Activated CD4-positive, alpha-beta memory T cell treated with anti-CD3 and anti-CD28 coated beads, Interleukin-2, amount 10 ng/mL, durations not matched to agents 7 days and 5 days (primary cell): ENCODE measurements around the gene PRSS16. TPM values are rescaled to one million over a fixed set of nuclear protein-coding genes. Genes with fewer than 3 reads are reported as not detected.

Experiments
- CTCF ChIA-PET: fragments of 350-600 bp; sonication (Branson Sonifier 250); formaldehyde crosslinking; loops from one replicate; lab custom pipeline; 2021; ENCODE audit warnings: antibody characterized with exemption, inconsistent platforms; lab: Charles Lee
- POLR2A ChIA-PET: fragments of 350-600 bp; sonication (Branson Sonifier 250); formaldehyde crosslinking; loops from one replicate; lab custom pipeline; 2021; ENCODE audit warnings: antibody characterized with exemption; lab: Charles Lee
- DNase-seq: peaks from one replicate; pipeline ENCODE4 v3.0.0-alpha.2; 2020
- H3K27ac Mint-ChIP-seq: one replicate; pipeline ENCODE4 v1.8.0; 2021; ENCODE audit warnings: mild to moderate bottlenecking, mixed read lengths
- H3K27me3 Mint-ChIP-seq: one replicate; pipeline ENCODE4 v1.8.0; 2021; ENCODE audit warnings: mixed read lengths
- H3K36me3 Mint-ChIP-seq: one replicate; pipeline ENCODE4 v1.8.0; 2021; ENCODE audit warnings: low read depth, mixed read lengths
- H3K4me1 Mint-ChIP-seq: one replicate; pipeline ENCODE4 v1.8.0; 2021; ENCODE audit warnings: mixed read lengths
- H3K4me3 Mint-ChIP-seq: one replicate; pipeline ENCODE4 v1.8.0; 2021; ENCODE audit warnings: mild to moderate bottlenecking, mixed read lengths
- H3K9me3 Mint-ChIP-seq: one replicate; pipeline ENCODE4 v1.8.0; 2021; ENCODE audit warnings: mixed read lengths
- total RNA-seq, 2 experiments: library from RNA; stranded (reverse); gene quantifications; one replicate each; pipeline ENCODE4 v1.2.3, GENCODE V29; 2021

The PRSS16 gene
- total RNA-seq, 2 experiments from 2014 or later = 1.3 to 1.6 TPM

- Mint-ChIP-seq H3K27ac (no peak overlapping the region), H3K36me3 (no peaks in the 10 kb centered on the region), H3K4me1 (peaks cover 4% of the 10 kb centered on the region), H3K4me3 (no peak overlapping the region), H3K9me3 (peaks cover 2% of the 10 kb centered on the region), H3K27me3 (peaks cover 40% of the 10 kb centered on the region)
- no peak for DNase-seq
- ChIA-PET CTCF (no interaction called here), POLR2A (no interaction called here)
Observed at GRCh38 chr6:27228963-27229477, 18.5 kb upstream of the PRSS16 start.

- ChIA-PET CTCF (no interaction called here), POLR2A (no interaction called here)
- peaks cover 43% of the 10 kb centered on the region for H3K27me3 Mint-ChIP-seq
- peaks cover 10% of the 10 kb centered on the region for H3K4me1 Mint-ChIP-seq
- H3K36me3 Mint-ChIP-seq = peaks cover 4% of the 10 kb centered on the region
- peaks cover 2% of the 10 kb centered on the region for H3K9me3 Mint-ChIP-seq
- H3K4me3 Mint-ChIP-seq = no peak overlapping the region
- no peak for DNase-seq
- no peak overlapping the region for H3K27ac Mint-ChIP-seq
Observed at GRCh38 chr6:27230758-27231111, 16.8 kb upstream of the PRSS16 start.

- Mint-ChIP-seq H3K27me3 (peaks cover 62% of the 10 kb centered on the region), H3K9me3 (peaks cover 2% of the 10 kb centered on the region), H3K4me1 (peaks cover 29% of the 10 kb centered on the region), H3K4me3 (no peak overlapping the region), H3K36me3 (peaks cover 8% of the 10 kb centered on the region), H3K27ac (no peak overlapping the region)
- POLR2A ChIA-PET = interaction anchor here (1.3 kb wide), 1 partner anchor 54 kb away, joined by 3 read pairs; no protein-coding TSS in a partner anchor
- CTCF ChIA-PET = no interaction called here
- no peak for DNase-seq
Observed at GRCh38 chr6:27234576-27234975, 12.9 kb upstream of the PRSS16 start.

- Mint-ChIP-seq H3K9me3 (peaks cover 2% of the 10 kb centered on the region), H3K36me3 (peaks cover 8% of the 10 kb centered on the region), H3K4me1 (peaks cover 25% of the 10 kb centered on the region), H3K27ac (peak overlapping the region; percentile 26), H3K27me3 (peaks cover 56% of the 10 kb centered on the region), H3K4me3 (peak overlapping the region; percentile 50)
- ChIA-PET CTCF (interaction anchor here (1.9 kb wide), 1 partner anchor 14 kb away, joined by 7 read pairs; no protein-coding TSS in a partner anchor), POLR2A (interaction anchor here (1.4 kb wide), 1 partner anchor 450 kb away, joined by 3 read pairs; no protein-coding TSS in a partner anchor)
- DNase-seq = peak; percentile 49
Observed at GRCh38 chr6:27237089-27237803, 10.3 kb upstream of the PRSS16 start.

- DNase-seq = no peak
- ChIA-PET CTCF (interaction anchor here (1.0 kb wide), 1 partner anchor 13 kb away, joined by 3 read pairs; no protein-coding TSS in a partner anchor), POLR2A (no interaction called here)
- peaks cover 25% of the 10 kb centered on the region for H3K4me1 Mint-ChIP-seq
- no peaks in the 10 kb centered on the region for H3K9me3 Mint-ChIP-seq
- peaks cover 8% of the 10 kb centered on the region for H3K36me3 Mint-ChIP-seq
- H3K27me3 Mint-ChIP-seq = peaks cover 63% of the 10 kb centered on the region
- no peak overlapping the region for H3K27ac Mint-ChIP-seq
- peak overlapping the region; percentile 53 for H3K4me3 Mint-ChIP-seq
Observed at GRCh38 chr6:27238010-27238983, 9.2 kb upstream of the PRSS16 start.

GRCh38 chr6:27239258-27239657 is 8.2 kb upstream of the PRSS16 start:
- ChIA-PET CTCF (interaction anchor here (1.0 kb wide), 1 partner anchor 12 kb away, joined by 3 read pairs; no protein-coding TSS in a partner anchor), POLR2A (no interaction called here)
- Mint-ChIP-seq H3K27ac (no peak overlapping the region), H3K4me1 (peaks cover 25% of the 10 kb centered on the region), H3K27me3 (peaks cover 56% of the 10 kb centered on the region), H3K4me3 (no peak overlapping the region), H3K36me3 (peaks cover 8% of the 10 kb centered on the region), H3K9me3 (no peaks in the 10 kb centered on the region)
- DNase-seq = no peak

GRCh38 chr6:27241443-27241842 is 6.1 kb upstream of the PRSS16 start:
- DNase-seq = no peak
- H3K9me3 Mint-ChIP-seq = no peaks in the 10 kb centered on the region
- no peak overlapping the region for H3K4me3 Mint-ChIP-seq
- H3K36me3 Mint-ChIP-seq = peaks cover 4% of the 10 kb centered on the region
- ChIA-PET CTCF (no interaction called here), POLR2A (no interaction called here)
- H3K27me3 Mint-ChIP-seq = peaks cover 44% of the 10 kb centered on the region
- H3K27ac Mint-ChIP-seq = no peak overlapping the region
- peaks cover 19% of the 10 kb centered on the region for H3K4me1 Mint-ChIP-seq

GRCh38 chr6:27242589-27243265 is 4.8 kb upstream of the PRSS16 start:
- ChIA-PET POLR2A (no interaction called here), CTCF (no interaction called here)
- H3K36me3 Mint-ChIP-seq = peaks cover 2% of the 10 kb centered on the region
- no peaks in the 10 kb centered on the region for H3K9me3 Mint-ChIP-seq
- no peak overlapping the region for H3K4me3 Mint-ChIP-seq
- no peak overlapping the region for H3K27ac Mint-ChIP-seq
- H3K4me1 Mint-ChIP-seq = peaks cover 11% of the 10 kb centered on the region
- DNase-seq = no peak
- peaks cover 32% of the 10 kb centered on the region for H3K27me3 Mint-ChIP-seq

GRCh38 chr6:27248783-27249182 is 1.3 kb downstream of the PRSS16 start:
- Mint-ChIP-seq H3K4me1 (peaks cover 15% of the 10 kb centered on the region), H3K27me3 (peaks cover 30% of the 10 kb centered on the region), H3K9me3 (no peaks in the 10 kb centered on the region), H3K27ac (no peak overlapping the region), H3K4me3 (no peak overlapping the region), H3K36me3 (no peaks in the 10 kb centered on the region)
- ChIA-PET POLR2A (no interaction called here), CTCF (no interaction called here)
- DNase-seq = no peak

GRCh38 chr6:27250277-27251111 is 3.0 kb downstream of the PRSS16 start:
- CTCF ChIA-PET = interaction anchor here (1.3 kb wide), 1 partner anchor 12 kb away, joined by 3 read pairs; no protein-coding TSS in a partner anchor
- no peaks in the 10 kb centered on the region for H3K36me3 Mint-ChIP-seq
- POLR2A ChIA-PET = no interaction called here
- peaks cover 15% of the 10 kb centered on the region for H3K4me1 Mint-ChIP-seq
- no peak overlapping the region for H3K27ac Mint-ChIP-seq
- H3K9me3 Mint-ChIP-seq = no peaks in the 10 kb centered on the region
- peak overlapping the region; percentile 86 for H3K4me3 Mint-ChIP-seq
- peaks cover 34% of the 10 kb centered on the region for H3K27me3 Mint-ChIP-seq
- no peak for DNase-seq

- peak; percentile 76 for DNase-seq
- POLR2A ChIA-PET = interaction anchor here (0.7 kb wide), 1 partner anchor 12 kb away, joined by 3 read pairs; no protein-coding TSS in a partner anchor
- H3K4me3 Mint-ChIP-seq = peak overlapping the region; percentile 86
- CTCF ChIA-PET = interaction anchor here (1.0 to 1.3 kb wide), 6 partner anchors 10 to 63 kb away, joined by 3 to 7 read pairs (median 3); no protein-coding TSS in a partner anchor
- H3K9me3 Mint-ChIP-seq = no peaks in the 10 kb centered on the region
- peak overlapping the region; percentile 50 for H3K27ac Mint-ChIP-seq
- H3K4me1 Mint-ChIP-seq = peaks cover 15% of the 10 kb centered on the region
- peaks cover 41% of the 10 kb centered on the region for H3K27me3 Mint-ChIP-seq
- H3K36me3 Mint-ChIP-seq = no peaks in the 10 kb centered on the region
Observed at GRCh38 chr6:27251112-27251605, 3.7 kb downstream of the PRSS16 start.
